ENCODE data around the gene THSD4.

GRCh38 chr15:71261418-71261817 is 146.1 kb downstream of the THSD4 start:
- TF ChIP-seq CTCF (IDR thresholded peaks at IDR 0.05; ENCODE audit: low read depth, low read length, poor library complexity, severe bottlenecking) (no peak), EZH2phosphoT487 (IDR thresholded peaks at IDR 0.05; ENCODE audit: borderline replicate concordance, low read length) (no peak)
